Measurements from ENCODE around the gene VEGFA.
A peak's percentile ranks its signal among the peaks of the same experiment; 100 is the strongest.

VEGFA gene

DNA sequence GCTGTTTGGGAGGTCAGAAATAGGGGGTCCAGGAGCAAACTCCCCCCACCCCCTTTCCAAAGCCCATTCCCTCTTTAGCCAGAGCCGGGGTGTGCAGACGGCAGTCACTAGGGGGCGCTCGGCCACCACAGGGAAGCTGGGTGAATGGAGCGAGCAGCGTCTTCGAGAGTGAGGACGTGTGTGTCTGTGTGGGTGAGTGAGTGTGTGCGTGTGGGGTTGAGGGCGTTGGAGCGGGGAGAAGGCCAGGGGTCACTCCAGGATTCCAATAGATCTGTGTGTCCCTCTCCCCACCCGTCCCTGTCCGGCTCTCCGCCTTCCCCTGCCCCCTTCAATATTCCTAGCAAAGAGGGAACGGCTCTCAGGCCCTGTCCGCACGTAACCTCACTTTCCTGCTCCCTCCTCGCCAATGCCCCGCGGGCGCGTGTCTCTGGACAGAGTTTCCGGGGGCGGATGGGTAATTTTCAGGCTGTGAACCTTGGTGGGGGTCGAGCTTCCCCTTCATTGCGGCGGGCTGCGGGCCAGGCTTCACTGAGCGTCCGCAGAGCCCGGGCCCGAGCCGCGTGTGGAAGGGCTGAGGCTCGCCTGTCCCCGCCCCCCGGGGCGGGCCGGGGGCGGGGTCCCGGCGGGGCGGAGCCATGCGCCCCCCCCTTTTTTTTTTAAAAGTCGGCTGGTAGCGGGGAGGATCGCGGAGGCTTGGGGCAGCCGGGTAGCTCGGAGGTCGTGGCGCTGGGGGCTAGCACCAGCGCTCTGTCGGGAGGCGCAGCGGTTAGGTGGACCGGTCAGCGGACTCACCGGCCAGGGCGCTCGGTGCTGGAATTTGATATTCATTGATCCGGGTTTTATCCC is at the start of gene VEGFA:
Gene VEGFA (plus strand): TSS at position 686 of the 846 bp plus-strand sequence.
- DNase-seq (ENCODE audit: low spot score): peak; percentile 91

DNA sequence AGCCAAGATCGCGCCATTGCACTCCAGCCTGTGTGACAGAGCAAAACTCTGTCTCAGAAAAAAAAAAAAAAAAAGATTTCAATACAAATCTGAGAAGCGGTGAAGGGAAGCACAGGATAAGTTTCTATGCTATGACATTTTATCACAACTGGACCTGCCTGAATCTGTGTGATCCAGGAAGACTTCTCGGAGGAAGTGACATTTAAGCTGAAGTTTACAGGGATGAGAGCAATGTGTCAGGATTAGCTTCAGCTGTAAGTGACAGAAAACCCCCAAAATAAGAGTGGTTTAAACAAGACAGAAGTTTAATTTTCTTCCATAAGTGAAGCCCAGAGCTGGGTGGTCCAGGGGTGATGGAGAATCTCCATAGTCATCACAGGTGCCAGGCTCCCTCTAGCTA is 49.0 kb upstream of the VEGFA start:
- no peak for DNase-seq (ENCODE audit: low spot score)

- no peak for DNase-seq (ENCODE audit: low spot score)
These were observed 47.0 kb upstream of the VEGFA start for GRCh38 chr6:43722920-43723545.

GRCh38 chr6:43723737-43724295 is 46.2 kb upstream of the VEGFA start:
- DNase-seq (ENCODE audit: low spot score): peak; percentile 86

DNA sequence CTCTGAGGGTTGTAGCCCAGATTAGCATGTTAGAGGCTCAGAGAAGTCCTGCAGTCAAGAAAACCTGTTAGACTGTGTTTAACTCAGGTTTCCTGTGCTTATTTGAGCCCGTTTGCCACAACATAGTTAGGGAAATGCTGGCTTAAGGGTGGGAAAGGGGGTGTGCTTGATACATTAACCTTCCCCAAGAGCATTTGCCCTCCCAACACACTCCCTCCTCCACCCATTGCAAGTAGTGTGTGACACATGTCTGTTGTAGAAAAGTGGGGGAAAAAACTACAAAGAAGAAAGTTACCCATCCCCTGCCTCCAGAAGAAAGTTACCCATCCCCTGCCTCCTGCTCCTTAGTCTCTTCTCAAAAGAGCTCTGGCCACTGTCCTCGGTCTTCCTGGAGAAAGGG is 45.7 kb upstream of the VEGFA start:
- peak; percentile 25 for DNase-seq (ENCODE audit: low spot score)

- peak; percentile 88 for DNase-seq (ENCODE audit: low spot score)
These were observed 44.9 kb upstream of the VEGFA start for GRCh38 chr6:43724914-43725642.

DNA sequence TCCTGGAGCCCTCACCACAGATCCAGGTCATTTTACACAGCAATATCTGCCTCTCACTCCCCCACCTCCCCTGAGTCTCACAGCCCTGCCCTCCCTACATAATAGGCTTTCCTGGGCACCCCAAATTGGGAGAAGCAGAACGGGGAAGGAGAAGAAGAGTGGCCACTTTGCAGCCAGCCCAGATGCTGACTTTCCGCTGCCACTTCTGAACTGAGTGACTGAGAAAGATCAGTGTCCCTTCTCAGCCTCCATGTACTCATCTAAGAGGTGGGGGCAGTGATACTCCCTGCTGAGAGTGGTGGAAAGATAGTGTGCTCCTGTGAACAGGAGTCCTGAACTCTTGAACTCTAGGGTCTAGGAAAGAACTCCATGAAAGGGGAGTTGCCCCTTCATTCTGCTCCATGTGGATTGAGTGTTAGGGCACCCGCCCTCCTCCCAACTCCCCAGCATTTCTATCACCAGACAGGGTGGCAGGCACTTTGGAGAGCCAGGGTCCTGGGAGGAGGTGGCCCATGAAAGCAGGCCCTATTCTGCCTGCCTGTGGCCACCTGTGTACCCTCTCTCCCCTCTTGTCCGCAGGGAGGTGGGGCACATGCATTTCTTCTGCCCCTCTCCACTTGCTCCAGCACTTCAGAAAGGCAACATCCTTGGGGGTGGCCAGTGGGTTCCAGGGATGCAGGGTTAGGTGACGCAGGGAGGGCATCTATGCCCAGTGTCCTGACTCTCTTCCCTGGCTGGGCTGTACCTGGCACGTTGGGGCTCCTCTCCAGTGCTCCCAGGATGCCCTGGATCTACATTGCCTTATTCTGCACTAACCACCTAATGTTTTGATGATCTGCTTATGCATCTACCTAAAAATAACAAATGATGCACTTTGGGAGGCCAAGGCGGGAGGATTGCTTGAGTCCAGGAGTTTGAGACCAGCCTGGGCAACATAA is 44.1 kb upstream of the VEGFA start:
- no peak for DNase-seq (ENCODE audit: low spot score)

DNA sequence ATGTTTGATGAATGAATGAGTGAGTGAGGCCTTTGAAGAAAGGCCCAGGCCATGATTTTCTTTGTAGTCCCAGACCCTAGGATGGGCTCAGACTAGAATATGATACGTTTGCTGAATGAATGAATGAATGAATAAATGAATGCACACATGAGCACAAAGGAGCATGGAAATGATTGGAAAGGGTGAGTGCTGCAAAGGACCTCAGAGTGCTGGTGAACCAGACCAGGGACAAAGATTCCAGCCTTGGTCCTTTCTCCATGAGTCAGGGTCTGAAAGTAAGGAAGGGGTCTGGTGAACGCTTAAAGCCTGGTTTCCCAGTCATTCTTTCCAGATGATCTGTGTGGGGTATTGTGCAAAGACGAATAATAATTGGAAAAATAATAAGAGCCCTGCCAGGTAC is 42.4 kb upstream of the VEGFA start:
- DNase-seq (ENCODE audit: low spot score): no peak

DNA sequence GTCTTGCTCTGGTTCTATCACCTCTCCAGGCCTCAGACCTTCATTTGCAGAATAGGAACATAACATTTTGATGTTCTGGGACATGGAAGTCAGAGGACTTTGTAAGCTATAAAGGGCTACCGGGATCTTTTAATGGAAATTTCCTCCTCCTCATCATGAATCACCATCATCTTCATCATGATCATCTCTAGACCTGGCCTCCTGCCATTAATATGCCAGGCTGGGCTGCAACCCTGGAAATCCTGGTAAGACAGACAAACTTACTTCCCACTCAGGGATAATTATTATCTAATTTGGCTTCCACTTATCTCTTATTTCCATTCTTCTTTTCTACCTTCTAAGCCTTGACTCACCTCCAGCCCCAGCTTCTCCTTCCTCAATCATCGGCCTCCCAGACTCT is 41.4 kb upstream of the VEGFA start:
- no peak for DNase-seq (ENCODE audit: low spot score)

- no peak for DNase-seq (ENCODE audit: low spot score)
These were observed 40.5 kb upstream of the VEGFA start for GRCh38 chr6:43729537-43729936.

DNA sequence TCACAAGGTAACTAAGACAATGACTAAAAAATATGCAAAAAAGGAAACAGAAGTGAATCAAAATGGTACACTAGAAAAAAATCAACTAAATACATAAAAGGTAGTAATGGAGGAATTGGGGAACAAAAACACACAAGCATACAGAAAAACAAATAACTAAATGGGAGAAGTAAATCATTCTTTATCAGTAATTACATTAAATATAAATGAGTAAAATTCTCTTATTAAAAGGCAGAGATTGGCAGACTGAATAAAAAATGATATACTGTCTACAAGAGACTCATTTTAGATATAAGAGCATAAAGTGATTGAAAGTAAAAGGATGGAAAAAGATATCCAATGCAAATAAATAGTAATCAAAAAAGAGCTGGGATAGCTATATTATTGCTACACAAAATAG is 39.4 kb upstream of the VEGFA start:
- DNase-seq (ENCODE audit: low spot score): no peak

DNA sequence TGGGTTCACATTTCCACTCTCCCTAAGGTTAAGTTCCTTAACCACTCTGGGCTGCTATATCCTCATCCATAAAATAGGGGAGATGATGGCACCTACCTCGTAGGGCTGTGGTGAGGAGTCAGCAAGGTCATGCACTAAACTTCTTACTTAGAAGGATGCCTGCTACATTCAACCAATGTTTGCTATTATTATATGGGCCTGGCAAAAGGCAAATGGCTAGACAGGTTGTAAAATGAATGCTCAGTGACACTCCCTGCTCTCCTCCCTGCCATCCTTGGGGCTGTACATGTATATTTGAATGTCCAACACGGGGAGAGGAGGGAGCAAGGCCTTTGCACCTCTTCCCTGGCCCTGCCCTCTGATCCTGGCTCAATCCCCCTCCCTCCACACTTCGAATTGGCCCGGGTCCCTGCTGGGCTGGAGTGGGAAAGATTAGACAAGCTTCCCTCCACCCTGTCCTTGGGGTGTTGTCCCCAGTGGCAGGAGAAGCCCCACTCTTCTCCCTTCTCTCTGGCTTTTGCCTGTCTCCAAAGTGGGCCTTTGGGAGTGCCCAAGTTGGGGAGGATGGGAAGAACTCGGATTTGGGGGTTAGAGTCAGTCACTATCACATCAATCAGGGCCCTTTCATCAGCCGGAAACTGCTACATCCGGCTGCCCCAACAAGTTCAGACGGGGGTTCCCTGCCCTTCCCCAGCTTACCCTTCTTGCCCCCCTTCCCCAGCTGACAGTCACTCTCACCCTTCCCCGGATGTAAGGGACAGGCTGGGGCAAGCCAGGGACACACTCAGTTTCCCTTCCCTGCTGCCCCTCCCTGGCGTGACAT is 36.3 kb upstream of the VEGFA start:
- DNase-seq (ENCODE audit: low spot score): no peak

DNA sequence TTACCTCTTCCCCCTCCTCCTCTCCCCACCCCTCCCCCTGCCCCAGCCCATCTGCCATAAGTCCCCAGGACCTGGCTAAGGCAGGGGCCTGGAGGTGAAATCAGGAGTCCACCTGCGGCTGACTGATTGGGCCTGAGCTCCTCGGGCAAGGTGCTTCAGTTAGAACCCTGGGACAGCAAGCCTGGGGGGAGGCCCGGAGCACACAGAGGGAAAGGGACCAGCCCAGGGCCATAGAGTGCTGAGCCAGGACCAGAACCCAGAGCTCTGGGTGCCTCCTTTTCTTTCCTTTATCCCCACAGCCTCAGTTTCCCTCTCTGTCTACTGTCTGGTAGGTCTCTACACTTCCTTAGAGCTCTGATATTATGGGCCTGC is 35.7 kb upstream of the VEGFA start:
- no peak for DNase-seq (ENCODE audit: low spot score)

- DNase-seq (ENCODE audit: low spot score): no peak
These were observed 34.3 kb upstream of the VEGFA start for GRCh38 chr6:43735642-43736199.

GRCh38 chr6:43736211-43736786 is 33.7 kb upstream of the VEGFA start:
- no peak for DNase-seq (ENCODE audit: low spot score)

GRCh38 chr6:43736844-43737243 is 33.2 kb upstream of the VEGFA start:
- no peak for DNase-seq (ENCODE audit: low spot score)

GRCh38 chr6:43737272-43738081 is 32.5 kb upstream of the VEGFA start:
- DNase-seq (ENCODE audit: low spot score): no peak

DNA sequence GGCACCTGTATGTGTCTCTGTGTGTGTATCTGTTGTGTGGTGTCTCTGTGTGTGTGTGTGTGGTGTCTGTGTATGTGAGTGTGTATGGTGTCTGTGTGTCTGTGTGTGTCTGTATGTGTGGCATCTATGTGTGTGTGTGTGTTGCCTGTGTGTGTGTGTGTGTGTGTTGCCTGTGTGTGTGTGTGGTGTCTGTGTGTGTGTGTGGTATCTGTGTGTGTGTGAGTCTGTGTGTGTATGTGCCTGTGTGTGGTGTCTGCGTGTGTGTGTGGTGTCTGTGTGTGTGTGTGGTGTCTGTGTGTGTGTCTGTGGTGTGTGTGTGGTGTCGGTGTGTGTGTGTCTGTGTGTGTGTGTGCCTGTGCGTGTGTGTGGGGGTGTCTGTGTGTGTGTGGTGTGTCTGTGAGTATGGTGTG is 31.7 kb upstream of the VEGFA start:
- no peak for DNase-seq (ENCODE audit: low spot score)
